GM12865 (cell line): ENCODE measurements around the gene PID1.

Source experiments
- DNase-seq: peaks from one replicate; pipeline ENCODE4 v3.0.0; 2010; ENCODE audit warnings: low read depth
- H3K4me3 ChIP-seq: 2 replicates; pipeline ENCODE4 v1.5.1; 2011; ENCODE audit warnings: mild to moderate bottlenecking, low read depth, low read length, control low read depth
- CTCF ChIP-seq: IDR thresholded peaks from 2 replicates; pipeline ENCODE4 v1.5.1; 2011; ENCODE audit warnings: low read length, control low read depth, low read depth, inconsistent platforms; ENCODE audit not compliant: insufficient read depth; ENCODE audit errors: missing control alignments

Gene PID1

GRCh38 chr2:229265727-229266126, 5.4 kb downstream of the PID1 start:
- DNase-seq: no peak
- H3K4me3 ChIP-seq: no peak overlapping the region
- TF ChIP-seq CTCF: no peak

GRCh38 chr2:229261599-229261998, 9.5 kb downstream of the PID1 start:
- no peak for DNase-seq
- no peak for TF ChIP-seq CTCF
- no peak overlapping the region for H3K4me3 ChIP-seq

DNA sequence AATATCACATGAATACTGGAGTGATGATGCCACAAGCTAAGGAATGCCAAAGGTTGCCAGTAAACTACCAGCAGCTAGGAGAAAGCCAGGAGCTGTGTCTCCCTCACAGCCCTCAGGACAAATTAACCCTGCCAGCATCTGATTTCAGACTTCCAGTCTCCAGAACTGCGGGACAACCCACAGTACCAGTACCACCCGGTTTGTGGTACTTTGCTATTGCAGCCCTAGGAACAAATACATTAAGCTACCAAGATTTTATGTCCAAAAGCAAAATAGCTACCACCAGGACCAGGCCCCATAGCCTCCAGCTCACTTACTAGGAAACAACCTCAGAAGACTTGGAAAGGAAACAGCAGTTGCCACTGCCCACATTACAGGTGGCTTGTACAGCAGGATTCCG, 10.0 kb downstream of the PID1 start:
- DNase-seq: no peak
- no peak for TF ChIP-seq CTCF
- H3K4me3 ChIP-seq: no peak overlapping the region

DNA sequence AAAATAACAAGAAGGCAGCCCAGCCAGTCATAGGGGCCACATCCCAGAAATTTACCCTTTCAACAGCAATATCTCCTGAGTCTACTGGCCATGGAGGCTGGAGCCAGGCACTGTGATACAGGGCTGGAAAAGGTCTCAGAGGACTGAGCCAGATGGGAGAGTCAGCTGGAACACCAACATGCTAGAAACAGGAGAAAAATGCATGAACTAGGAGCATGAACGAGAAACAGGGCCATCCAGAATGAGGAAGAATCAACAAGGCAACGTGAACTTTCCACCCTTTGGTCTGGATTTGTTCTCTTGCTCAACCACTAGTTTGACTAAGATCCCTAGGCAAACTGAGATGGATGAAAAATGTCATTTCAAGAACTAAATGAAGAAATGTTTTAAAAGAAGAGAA, 13.1 kb downstream of the PID1 start:
- DNase-seq: no peak
- H3K4me3 ChIP-seq: no peak overlapping the region
- TF ChIP-seq CTCF: no peak

DNA sequence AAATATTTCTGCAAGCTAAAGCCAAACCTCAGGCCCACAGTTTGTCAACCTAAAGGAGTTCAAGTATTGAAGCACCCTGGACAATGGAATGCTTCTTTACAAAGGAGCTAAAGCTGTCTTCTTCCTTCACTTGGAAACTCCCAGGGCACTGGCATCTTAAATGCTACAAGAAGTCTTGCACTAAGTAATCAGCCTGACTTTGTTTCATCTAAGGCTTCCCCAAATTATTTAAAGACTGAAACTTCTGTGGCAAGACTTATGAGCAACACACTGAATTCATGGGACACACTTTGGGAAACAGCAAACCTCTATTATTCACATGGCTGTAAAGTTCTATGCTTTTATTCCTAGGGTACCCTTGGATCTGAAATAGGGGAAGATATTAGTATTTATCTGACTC, 14.7 kb downstream of the PID1 start:
- DNase-seq: no peak
- no peak overlapping the region for H3K4me3 ChIP-seq
- no peak for TF ChIP-seq CTCF

- DNase-seq: no peak
- TF ChIP-seq CTCF: no peak
- no peak overlapping the region for H3K4me3 ChIP-seq
Measured at GRCh38 chr2:229254206-229254605, 16.9 kb downstream of the PID1 start.

GRCh38 chr2:229252996-229253395, 18.1 kb downstream of the PID1 start:
- DNase-seq: no peak
- no peak overlapping the region for H3K4me3 ChIP-seq
- no peak for TF ChIP-seq CTCF
